Karpas-422 (cell line): ENCODE results near the gene KCNQ1. TPM values are rescaled to one million over a fixed set of nuclear protein-coding genes. Genes with fewer than 3 reads are reported as not detected.

Source experiments
- DNase-seq: peaks from one replicate; pipeline ENCODE4 v3.0.0-alpha.2; 2015
- H2AFZ ChIP-seq: fragments of 200-600 bp; sonication (generic); 2 replicates; pipeline ENCODE4 v1.6.1; 2014; ENCODE audit warnings: antibody characterized with exemption, low read length, mixed read lengths
- H3K27ac ChIP-seq: fragments of 200-600 bp; sonication (generic); 2 replicates; pipeline ENCODE4 v1.5.1; 2014; ENCODE audit warnings: mild to moderate bottlenecking, low read length, moderate library complexity
- H3K27me3 ChIP-seq: fragments of 200-600 bp; sonication (generic); 2 replicates; pipeline ENCODE4 v1.6.1; 2014; ENCODE audit warnings: low read length, mixed read lengths
- H3K36me3 ChIP-seq: fragments of 200-600 bp; sonication (generic); 2 replicates; pipeline ENCODE4 v1.6.1; 2014; ENCODE audit warnings: low read length, mixed read lengths; ENCODE audit not compliant: insufficient read depth
- H3K4me1 ChIP-seq: fragments of 200-600 bp; sonication (generic); 2 replicates; pipeline ENCODE4 v1.6.1; 2014; ENCODE audit warnings: mild to moderate bottlenecking, low read length, mixed read lengths
- H3K4me2 ChIP-seq: fragments of 200-600 bp; sonication (generic); 2 replicates; pipeline ENCODE4 v1.6.1; 2014; ENCODE audit warnings: low read length, low read depth, mild to moderate bottlenecking; ENCODE audit not compliant: poor library complexity, severe bottlenecking
- H3K4me3 ChIP-seq: fragments of 200-600 bp; sonication (generic); 2 replicates; pipeline ENCODE4 v1.5.1; 2014; ENCODE audit warnings: mild to moderate bottlenecking, antibody characterized with exemption, low read length, mixed read lengths
- H3K79me2 ChIP-seq: fragments of 200-600 bp; sonication (generic); 2 replicates; pipeline ENCODE4 v1.6.1; 2014; ENCODE audit warnings: mild to moderate bottlenecking, low read length, mixed read lengths
- H3K9ac ChIP-seq: fragments of 200-600 bp; sonication (generic); 2 replicates; pipeline ENCODE4 v1.6.0; 2014; ENCODE audit warnings: low read length
- H3K9me2 ChIP-seq: fragments of 200-600 bp; sonication (generic), shearing (Covaris generic); replicated peaks from 2 replicates; pipeline ENCODE4 v1.6.0; 2014; ENCODE audit warnings: mild to moderate bottlenecking, low read length, moderate library complexity; ENCODE audit not compliant: insufficient read depth
- H3K9me3 ChIP-seq: fragments of 300-700, 200-600 bp; sonication (generic); 2 replicates; pipeline ENCODE4 v1.6.1; 2014; ENCODE audit warnings: low read length, mixed read lengths
- H4K20me1 ChIP-seq: fragments of 200-600 bp; sonication (generic); 2 replicates; pipeline ENCODE4 v1.6.1; 2014; ENCODE audit warnings: mild to moderate bottlenecking, antibody characterized with exemption, low read length, low read depth; ENCODE audit not compliant: insufficient read depth
- total RNA-seq: library from RNA; depleted of rRNA; stranded (reverse); fragments of >200 nt; shearing (Covaris generic); gene quantifications from 2 replicates; pipeline ENCODE4 v1.2.3, GENCODE V29; 2014; ENCODE audit warnings: low replicate concordance

KCNQ1 gene
- total RNA-seq, 1 experiment from 2014 or later, result not detected

DNA sequence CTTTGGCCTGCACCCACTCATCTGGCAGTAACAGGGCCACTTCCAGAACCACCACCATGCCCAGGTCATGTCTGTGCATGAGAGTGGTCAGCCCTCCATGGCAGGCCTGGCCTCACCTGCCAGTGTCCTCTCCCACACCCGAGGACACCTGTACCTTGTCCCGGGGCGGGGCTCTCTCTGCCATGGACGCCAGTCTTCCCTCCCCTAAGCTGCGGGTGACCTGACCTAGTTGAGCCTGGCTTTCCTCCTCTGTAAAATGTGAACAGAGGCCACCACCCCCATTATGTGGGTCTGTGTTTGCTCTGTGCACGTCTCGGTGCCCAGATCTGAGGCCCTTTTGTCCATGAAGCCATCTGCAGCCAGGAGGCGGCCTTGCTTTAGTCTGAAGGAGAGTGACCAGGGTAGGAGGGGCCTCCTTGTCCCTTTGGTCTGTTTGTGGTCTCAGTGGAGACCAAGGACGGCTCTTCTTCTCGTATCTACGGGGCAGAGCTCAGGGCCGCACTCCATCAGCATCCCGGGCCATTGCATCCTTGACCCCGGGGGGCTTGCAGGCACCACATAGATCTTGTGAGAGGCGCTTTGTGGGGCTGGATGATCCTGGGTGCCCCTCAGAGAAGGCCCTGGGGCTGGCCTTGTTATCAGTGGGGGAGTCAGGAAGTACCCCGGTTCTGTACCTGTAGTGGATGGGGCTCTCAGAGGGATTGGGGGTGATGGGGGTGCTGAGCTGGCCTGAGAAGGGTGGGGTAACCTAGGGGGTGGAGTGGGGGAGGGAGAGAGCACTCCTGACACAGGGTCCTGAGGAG lies 121.6 kb downstream of the KCNQ1 start:
- Histone ChIP-seq H3K9ac (no peak overlapping the region), H3K9me2 (no peaks in the 10 kb centered on the region), H2AFZ (no peak overlapping the region), H3K79me2 (no peaks in the 10 kb centered on the region), H3K27ac (no peak overlapping the region), H3K9me3 (no peaks in the 10 kb centered on the region), H4K20me1 (no peaks in the 10 kb centered on the region), H3K27me3 (no peaks in the 10 kb centered on the region), H3K4me3 (no peak overlapping the region), H3K4me2 (no peak overlapping the region), H3K36me3 (no peaks in the 10 kb centered on the region), H3K4me1 (no peaks in the 10 kb centered on the region)
- no peak for DNase-seq

DNA sequence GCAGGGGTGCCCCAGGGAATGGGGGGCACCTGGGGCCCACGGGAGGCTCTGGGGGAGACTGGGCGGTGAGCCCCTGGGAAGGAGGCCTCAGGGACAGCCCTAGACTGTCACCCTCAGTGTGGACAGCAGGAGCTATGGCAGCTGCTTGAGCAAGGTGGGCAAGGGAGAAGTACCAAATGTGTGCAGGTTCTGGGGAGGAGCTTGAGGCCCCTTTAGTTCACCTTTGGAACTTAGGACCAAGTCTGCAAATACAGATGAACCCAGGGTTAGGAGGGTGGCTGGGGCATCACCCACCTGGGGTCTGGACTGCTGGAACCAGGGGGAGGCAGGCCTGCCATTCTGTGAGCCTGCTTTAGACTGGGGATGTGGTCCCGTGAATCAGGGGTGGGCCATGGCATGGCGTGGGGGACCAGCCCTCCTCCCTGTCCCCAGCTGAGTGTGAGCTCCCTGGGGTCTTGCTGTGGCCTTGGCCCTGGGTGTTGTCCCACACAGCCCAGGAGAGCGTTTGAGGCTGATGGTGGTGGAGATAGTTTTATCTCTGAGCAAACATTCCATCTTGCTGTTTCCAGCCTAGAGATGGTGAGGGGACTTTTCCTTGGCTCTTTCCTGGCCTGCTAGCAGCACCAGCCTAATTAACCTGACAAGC lies 122.3 kb downstream of the KCNQ1 start:
- Histone ChIP-seq H3K4me2 (no peak overlapping the region), H3K36me3 (no peaks in the 10 kb centered on the region), H3K9me2 (no peaks in the 10 kb centered on the region), H3K4me3 (no peak overlapping the region), H4K20me1 (no peaks in the 10 kb centered on the region), H3K27ac (no peak overlapping the region), H2AFZ (no peak overlapping the region), H3K79me2 (no peaks in the 10 kb centered on the region), H3K9me3 (no peaks in the 10 kb centered on the region), H3K4me1 (no peaks in the 10 kb centered on the region), H3K27me3 (no peaks in the 10 kb centered on the region), H3K9ac (no peak overlapping the region)
- DNase-seq, result no peak

DNA sequence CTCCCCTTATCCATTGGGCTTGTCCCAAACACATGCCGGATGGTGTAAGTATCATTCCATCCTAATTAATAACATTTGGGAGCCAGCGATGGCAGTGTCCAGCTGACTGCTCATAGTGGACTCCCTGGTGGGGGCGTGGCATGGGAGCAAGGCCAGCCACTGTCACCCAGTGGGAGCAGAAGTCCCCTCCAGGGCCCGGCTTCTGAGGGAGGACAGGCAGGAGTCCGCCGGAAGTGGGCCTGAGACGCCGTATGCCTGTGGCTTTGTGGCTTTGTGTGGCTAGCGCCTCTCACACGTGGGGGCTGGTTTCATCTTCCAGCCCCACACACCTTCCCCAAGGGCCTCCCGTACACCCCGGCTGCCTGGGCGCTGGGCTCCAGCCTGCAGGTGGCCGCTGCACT lies 124.5 kb downstream of the KCNQ1 start:
- DNase-seq, result no peak
- no peaks in the 10 kb centered on the region for H3K4me1 ChIP-seq
- H2AFZ ChIP-seq, result no peak overlapping the region
- H3K36me3 ChIP-seq, result no peaks in the 10 kb centered on the region
- H3K27me3 ChIP-seq, result no peaks in the 10 kb centered on the region
- no peaks in the 10 kb centered on the region for H3K79me2 ChIP-seq
- no peaks in the 10 kb centered on the region for H3K9me2 ChIP-seq
- no peak overlapping the region for H3K4me2 ChIP-seq
- H4K20me1 ChIP-seq, result no peaks in the 10 kb centered on the region
- H3K9ac ChIP-seq, result no peak overlapping the region
- H3K4me3 ChIP-seq, result no peak overlapping the region
- H3K9me3 ChIP-seq, result no peaks in the 10 kb centered on the region
- no peak overlapping the region for H3K27ac ChIP-seq

DNA sequence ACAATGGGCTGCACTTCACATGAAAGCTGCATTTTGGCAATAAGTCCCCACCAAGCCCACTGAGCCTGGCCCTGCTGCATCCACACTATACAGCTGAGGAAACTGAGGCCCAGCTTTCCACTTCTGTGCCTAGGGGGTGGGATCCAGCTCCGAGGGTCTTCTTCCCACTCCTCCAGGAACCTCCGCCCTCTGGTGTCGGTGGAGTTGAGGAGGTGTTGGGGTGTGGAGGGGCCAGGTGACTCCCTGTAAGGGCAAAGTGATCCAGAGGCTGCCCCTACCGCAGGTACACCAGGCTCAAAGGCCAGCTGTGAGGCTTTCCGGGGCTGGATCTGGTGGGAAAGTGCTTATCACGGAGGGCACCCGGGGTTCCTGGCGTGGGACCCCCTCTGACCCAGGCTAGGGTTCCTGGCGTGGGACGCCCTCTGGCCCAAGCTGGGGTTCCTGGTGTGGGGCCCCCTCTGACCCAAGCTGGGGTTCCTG lies 125.0 kb downstream of the KCNQ1 start:
- Histone ChIP-seq H3K79me2 (no peaks in the 10 kb centered on the region), H3K36me3 (no peaks in the 10 kb centered on the region), H3K9me2 (no peaks in the 10 kb centered on the region), H3K27ac (no peak overlapping the region), H3K9ac (no peak overlapping the region), H3K4me3 (no peak overlapping the region), H3K27me3 (no peaks in the 10 kb centered on the region), H2AFZ (no peak overlapping the region), H3K9me3 (no peaks in the 10 kb centered on the region), H3K4me1 (no peaks in the 10 kb centered on the region), H4K20me1 (no peaks in the 10 kb centered on the region), H3K4me2 (no peak overlapping the region)
- DNase-seq, result no peak

DNA sequence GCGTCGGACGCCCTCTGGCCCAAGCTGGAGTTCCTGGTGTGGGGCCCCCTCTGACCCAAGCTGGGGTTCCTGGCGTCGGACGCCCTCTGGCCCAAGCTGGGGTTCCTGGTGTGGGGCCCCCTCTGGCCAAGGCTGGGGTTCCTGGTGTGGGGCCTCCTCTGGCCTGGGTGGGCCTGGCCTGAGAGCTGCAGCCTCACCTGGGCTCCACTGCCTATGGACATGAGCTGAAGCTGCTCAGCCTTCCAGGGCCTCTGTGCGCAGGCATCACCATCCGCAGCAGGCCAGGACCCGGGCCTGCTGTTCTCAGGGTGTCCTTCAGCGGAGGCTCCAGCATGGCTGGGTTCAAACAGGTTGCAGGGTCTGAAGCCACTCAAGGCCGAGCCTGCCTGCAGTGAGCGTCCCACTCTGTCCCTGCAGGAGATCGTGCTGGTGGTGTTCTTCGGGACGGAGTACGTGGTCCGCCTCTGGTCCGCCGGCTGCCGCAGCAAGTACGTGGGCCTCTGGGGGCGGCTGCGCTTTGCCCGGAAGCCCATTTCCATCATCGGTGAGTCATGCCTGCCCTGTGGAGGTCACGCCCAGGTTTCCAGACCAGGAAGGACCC lies 125.5 kb downstream of the KCNQ1 start:
- no peaks in the 10 kb centered on the region for H3K9me2 ChIP-seq
- no peak for DNase-seq
- no peaks in the 10 kb centered on the region for H3K79me2 ChIP-seq
- H4K20me1 ChIP-seq, result no peaks in the 10 kb centered on the region
- H3K9ac ChIP-seq, result no peak overlapping the region
- no peak overlapping the region for H2AFZ ChIP-seq
- no peaks in the 10 kb centered on the region for H3K4me1 ChIP-seq
- no peaks in the 10 kb centered on the region for H3K27me3 ChIP-seq
- no peaks in the 10 kb centered on the region for H3K9me3 ChIP-seq
- no peaks in the 10 kb centered on the region for H3K36me3 ChIP-seq
- H3K27ac ChIP-seq, result no peak overlapping the region
- no peak overlapping the region for H3K4me3 ChIP-seq
- H3K4me2 ChIP-seq, result no peak overlapping the region

DNA sequence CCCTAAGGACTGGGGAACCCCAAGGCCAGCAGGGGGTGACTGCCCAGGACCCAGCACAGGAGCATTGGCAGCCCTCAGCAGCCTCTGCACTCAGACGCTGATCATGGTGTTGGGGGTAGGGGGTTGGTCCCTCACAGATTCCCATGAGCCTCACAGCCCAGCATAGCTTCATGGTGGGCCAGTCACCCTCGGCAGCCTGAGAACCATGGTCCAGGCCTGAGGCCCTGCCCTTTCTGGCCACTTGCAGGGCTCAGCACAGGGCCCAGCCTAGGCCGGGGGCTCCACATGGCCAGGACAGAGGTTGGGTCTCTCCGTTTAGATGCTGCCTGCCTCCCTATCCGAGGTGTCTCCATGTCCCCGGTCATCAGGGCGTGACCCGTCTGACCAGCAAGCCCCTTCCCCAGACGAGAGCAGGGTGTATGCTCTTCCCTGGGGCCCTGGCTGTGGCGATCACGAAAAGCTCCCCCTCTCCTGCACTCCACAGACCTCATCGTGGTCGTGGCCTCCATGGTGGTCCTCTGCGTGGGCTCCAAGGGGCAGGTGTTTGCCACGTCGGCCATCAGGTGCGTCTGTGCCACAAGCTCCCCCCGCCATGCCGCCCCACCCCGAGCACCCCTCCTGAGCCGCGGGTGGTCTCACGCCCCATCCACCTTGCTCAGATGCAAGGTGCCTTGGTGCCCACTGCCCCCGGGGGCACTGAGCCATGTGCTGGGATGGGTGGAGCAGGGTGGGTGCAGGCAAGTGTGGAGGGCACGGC lies 126.2 kb downstream of the KCNQ1 start:
- Histone ChIP-seq H3K36me3 (no peaks in the 10 kb centered on the region), H3K4me1 (no peaks in the 10 kb centered on the region), H3K4me3 (no peak overlapping the region), H3K9me2 (no peaks in the 10 kb centered on the region), H3K9ac (no peak overlapping the region), H3K27me3 (no peaks in the 10 kb centered on the region), H4K20me1 (no peaks in the 10 kb centered on the region), H3K9me3 (no peaks in the 10 kb centered on the region), H3K4me2 (no peak overlapping the region), H3K27ac (no peak overlapping the region), H2AFZ (no peak overlapping the region), H3K79me2 (no peaks in the 10 kb centered on the region)
- DNase-seq, result no peak

DNA sequence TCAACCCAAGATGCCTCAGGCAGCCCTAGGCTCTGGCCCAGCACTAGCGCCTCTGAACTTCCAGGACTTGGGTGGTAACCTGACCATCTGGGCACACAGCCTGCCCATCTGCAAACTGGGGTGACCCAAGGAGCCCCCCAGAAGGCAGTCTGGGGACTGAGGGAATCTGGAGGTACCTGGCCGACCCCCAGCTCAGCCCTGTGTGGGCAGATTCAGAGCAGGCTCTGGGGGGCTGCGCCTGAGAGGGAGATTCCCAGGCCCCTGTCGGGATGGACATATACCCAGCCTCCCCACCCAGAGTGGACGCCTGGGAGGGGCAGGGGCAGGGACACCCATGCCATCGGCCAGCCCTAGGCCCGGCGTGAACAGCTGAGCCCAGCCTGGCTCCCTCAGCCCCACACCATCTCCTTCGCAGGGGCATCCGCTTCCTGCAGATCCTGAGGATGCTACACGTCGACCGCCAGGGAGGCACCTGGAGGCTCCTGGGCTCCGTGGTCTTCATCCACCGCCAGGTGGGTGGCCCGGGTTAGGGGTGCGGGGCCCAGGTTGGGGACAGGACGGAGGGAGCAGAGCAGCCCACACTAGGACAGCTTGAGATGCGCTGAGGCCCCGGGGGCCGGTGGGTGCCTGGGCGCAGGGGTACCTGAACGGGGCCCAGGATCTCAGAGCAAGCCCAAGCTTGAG lies 126.9 kb downstream of the KCNQ1 start:
- no peak overlapping the region for H3K27ac ChIP-seq
- no peak for DNase-seq
- H3K27me3 ChIP-seq, result no peaks in the 10 kb centered on the region
- no peaks in the 10 kb centered on the region for H3K9me2 ChIP-seq
- no peaks in the 10 kb centered on the region for H3K79me2 ChIP-seq
- no peaks in the 10 kb centered on the region for H3K36me3 ChIP-seq
- no peak overlapping the region for H3K4me3 ChIP-seq
- no peak overlapping the region for H2AFZ ChIP-seq
- no peak overlapping the region for H3K4me2 ChIP-seq
- H3K9ac ChIP-seq, result no peak overlapping the region
- H3K9me3 ChIP-seq, result no peaks in the 10 kb centered on the region
- no peaks in the 10 kb centered on the region for H3K4me1 ChIP-seq
- H4K20me1 ChIP-seq, result no peaks in the 10 kb centered on the region
